HepG2 (cell line): ENCODE measurements around the gene PEX12. TPM values are rescaled to one million over a fixed set of nuclear protein-coding genes. Genes with fewer than 3 reads are reported as not detected.

Experiments
- BRCA1 ChIP-seq: sonication (generic); formaldehyde crosslinking; IDR thresholded peaks from 2 replicates; pipeline ENCODE4 v1.4.0; 2020; ENCODE audit warnings: missing genetic modification reagents
- CSRNP2 ChIP-seq: sonication (generic); formaldehyde crosslinking; conservative IDR thresholded peaks from 2 replicates; pipeline ENCODE4 v1.8.0; 2022; ENCODE audit warnings: low read depth, missing genetic modification reagents
- MAF1 ChIP-seq: sonication (generic); formaldehyde crosslinking; IDR thresholded peaks from 2 replicates; pipeline ENCODE4 v1.5.0; 2020; ENCODE audit warnings: missing genetic modification reagents, borderline replicate concordance
- PBX3 ChIP-seq: sonication (generic); formaldehyde crosslinking; IDR thresholded peaks from 2 replicates; pipeline ENCODE4 v1.8.1; 2023; ENCODE audit warnings: missing genetic modification reagents, inconsistent platforms, borderline replicate concordance
- PLSCR1 ChIP-seq: sonication (generic); formaldehyde crosslinking; IDR thresholded peaks from 2 replicates; pipeline ENCODE4 v1.5.0; 2020; ENCODE audit warnings: missing genetic modification reagents, mild to moderate bottlenecking, borderline replicate concordance
- RFX1 ChIP-seq: fragments of 450-650 bp; IDR thresholded peaks from 2 replicates; pipeline ENCODE4 v1.6.1; 2017
- ZFP36 ChIP-seq: fragments of 150-350 bp; IDR thresholded peaks from 2 replicates; pipeline ENCODE4 v1.6.1; 2018; ENCODE audit warnings: borderline replicate concordance, low read length, low read depth; ENCODE audit not compliant: partially characterized antibody
- ZFX ChIP-seq: sonication (generic); formaldehyde crosslinking; IDR thresholded peaks from 2 replicates; pipeline ENCODE4 v1.4.0; 2020; ENCODE audit warnings: mild to moderate bottlenecking, low read depth, missing genetic modification reagents, moderate library complexity
- ZNF224 ChIP-seq: sonication (generic); formaldehyde crosslinking; IDR thresholded peaks from 2 replicates; pipeline ENCODE4 v1.5.0; 2020; ENCODE audit warnings: mild to moderate bottlenecking, missing genetic modification reagents
- ZNF326 ChIP-seq: sonication (generic); formaldehyde crosslinking; IDR thresholded peaks from 2 replicates; pipeline ENCODE4 v1.4.0; 2020; ENCODE audit warnings: missing genetic modification reagents, borderline replicate concordance
- ZNF407 ChIP-seq: sonication (generic); formaldehyde crosslinking; IDR thresholded peaks from one replicate; pipeline ENCODE4 v1.5.1; 2020; ENCODE audit warnings: mild to moderate bottlenecking, missing genetic modification reagents; ENCODE audit errors: not compliant biosample characterization
- ZNF569 ChIP-seq: sonication (generic); formaldehyde crosslinking; IDR thresholded peaks from 2 replicates; pipeline ENCODE4 v1.5.0; 2020; ENCODE audit warnings: mild to moderate bottlenecking, missing genetic modification reagents, moderate library complexity, borderline replicate concordance
- ZNF75D ChIP-seq: sonication (generic); formaldehyde crosslinking; IDR thresholded peaks from 2 replicates; pipeline ENCODE4 v1.8.1; 2023; ENCODE audit warnings: missing genetic modification reagents, mild to moderate bottlenecking, borderline replicate concordance
- ZZZ3 ChIP-seq: sonication (generic); formaldehyde crosslinking; IDR thresholded peaks from 2 replicates; pipeline ENCODE4 v1.4.0; 2020; ENCODE audit warnings: missing genetic modification reagents, mild to moderate bottlenecking, borderline replicate concordance
- polyA plus RNA-seq, 8 experiments: library from polyadenylated mRNA; depleted of rRNA in 3 of 8; stranded (reverse) in 7 of 8; unstranded in 1 of 8; fragments of >200 nt; fragmentation: Illumina TruSeq in 4 of 8; extraction: Trizol in 4 of 8; gene quantifications; 2 replicates each; pipeline versions ENCODE4 v1.2.1 to v1.2.3, GENCODE V29; 2011 to 2016; ENCODE audit warnings: low read depth in 4 of 8, missing spikeins in 1 of 8, mixed read lengths in 1 of 8; ENCODE audit not compliant: insufficient read depth in 1 of 8
- total RNA-seq, 5 experiments: library from RNA; depleted of rRNA; stranded (reverse); fragments of >200 nt; fragmentation: Illumina TruSeq; extraction: Trizol; gene quantifications; 2 replicates each; pipeline ENCODE4 v1.2.3, GENCODE V29; 2016; ENCODE audit warnings: low read depth in 1 of 5

PEX12 gene
- total and polyA plus RNA-seq, 2 of the 13 experiments (the other 11 are each of a cell fraction or from before 2014, with no cell fraction given), result 5.1 to 11.9 TPM

- TF ChIP-seq ZNF407 (CRISPR knock-in tag) (peak; percentile 31), PBX3 (0 out of 2 replicates have a peak, but pooled peaks have one; percentile 22), ZNF326 (CRISPR knock-in tag) (no peak), BRCA1 (CRISPR knock-in tag) (0 out of 2 replicates have a peak, but pooled peaks have one; percentile 21), ZZZ3 (peak; percentile 72; the same call in 1 of the 2 replicates), ZNF75D (no peak), ZFX (peak; percentile 92), ZFP36 (no peak), MAF1 (CRISPR knock-in tag) (no peak), RFX1 (no peak), CSRNP2 (CRISPR knock-in tag) (no peak), ZNF224 (CRISPR knock-in tag) (no peak; the same call in none of the 2 replicates), ZNF569 (CRISPR knock-in tag) (no peak), PLSCR1 (CRISPR knock-in tag) (no peak)
These were observed at the start of gene PEX12 (continued) for GRCh38 chr17:35578197-35578928.
